PFSK-1 (cell line): ENCODE measurements around the gene LPCAT3.

Experiments used
- FOXP2 ChIP-seq: optimal IDR thresholded peaks from 2 replicates; pipeline ENCODE3; 2011; ENCODE audit warnings: borderline replicate concordance, control low read depth, inconsistent platforms; ENCODE audit not compliant: insufficient read depth; ENCODE audit errors: extremely low read length, extremely low read depth
- POLR2AphosphoS5 ChIP-seq: IDR thresholded peaks from 2 replicates; pipeline ENCODE4 v1.6.1; 2012; ENCODE audit warnings: low read depth, mild to moderate bottlenecking, control low read depth, low read length, moderate library complexity
- SIN3A ChIP-seq: IDR thresholded peaks from 2 replicates; pipeline ENCODE4 v1.6.1; 2012; ENCODE audit warnings: mild to moderate bottlenecking, low read length, moderate library complexity, borderline replicate concordance; ENCODE audit not compliant: insufficient read depth
- TAF1 ChIP-seq: IDR thresholded peaks from 2 replicates; pipeline ENCODE4 v1.6.1; 2012; ENCODE audit warnings: low read length, control low read depth, borderline replicate concordance; ENCODE audit not compliant: insufficient read depth
- TF ChIP-seq, protein P1 (sequence below), 2 experiments: IDR thresholded peaks; 2 replicates each; pipeline versions ENCODE4 v1.6.1 to v1.8.0; 2011 to 2012; ENCODE audit warnings: low read depth in 2 of 2, low read length in 2 of 2, control low read depth in 1 of 2, inconsistent platforms in 1 of 2, mild to moderate bottlenecking in 1 of 2, moderate library complexity in 1 of 2; ENCODE audit not compliant: insufficient read depth in 1 of 2

Gene LPCAT3

DNA sequence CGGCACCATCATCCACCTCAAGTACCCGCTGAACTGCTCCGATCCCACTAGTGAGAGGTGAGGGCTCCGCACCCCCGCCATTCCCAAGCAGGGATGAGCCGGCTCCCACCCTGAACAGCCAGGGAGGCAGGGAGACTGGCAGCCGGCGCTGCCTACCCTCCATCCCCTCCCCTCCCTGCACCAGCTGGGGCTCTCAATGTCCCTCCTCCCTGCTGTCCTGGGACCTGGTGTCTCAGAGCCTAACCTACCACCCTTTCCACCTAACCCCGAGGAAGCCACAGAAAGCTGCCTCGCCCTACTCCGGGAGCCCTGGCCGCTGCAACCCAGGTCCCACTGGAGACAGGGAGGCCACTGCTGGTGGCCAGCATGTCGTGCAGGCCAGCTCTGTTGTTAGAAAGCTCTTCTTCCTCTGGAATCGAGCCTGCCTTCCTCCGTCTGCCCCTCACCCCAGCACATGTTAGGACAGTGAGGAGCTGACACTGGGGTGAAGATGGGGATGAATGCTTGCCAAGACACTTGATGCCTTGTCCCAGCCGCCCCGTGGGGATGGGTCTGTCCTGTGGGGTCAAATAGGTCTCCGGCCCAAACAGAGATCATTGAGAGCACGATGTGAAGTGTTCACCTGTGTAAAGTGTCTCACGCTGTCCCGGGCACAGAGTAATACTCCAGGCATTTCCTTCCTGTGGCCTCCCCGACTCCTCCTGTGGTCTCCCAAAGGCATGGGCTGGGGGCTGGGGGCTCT lies 66.0 kb downstream of the LPCAT3 start:
- TF ChIP-seq SIN3A: no peak
- TF ChIP-seq, protein P1, sequence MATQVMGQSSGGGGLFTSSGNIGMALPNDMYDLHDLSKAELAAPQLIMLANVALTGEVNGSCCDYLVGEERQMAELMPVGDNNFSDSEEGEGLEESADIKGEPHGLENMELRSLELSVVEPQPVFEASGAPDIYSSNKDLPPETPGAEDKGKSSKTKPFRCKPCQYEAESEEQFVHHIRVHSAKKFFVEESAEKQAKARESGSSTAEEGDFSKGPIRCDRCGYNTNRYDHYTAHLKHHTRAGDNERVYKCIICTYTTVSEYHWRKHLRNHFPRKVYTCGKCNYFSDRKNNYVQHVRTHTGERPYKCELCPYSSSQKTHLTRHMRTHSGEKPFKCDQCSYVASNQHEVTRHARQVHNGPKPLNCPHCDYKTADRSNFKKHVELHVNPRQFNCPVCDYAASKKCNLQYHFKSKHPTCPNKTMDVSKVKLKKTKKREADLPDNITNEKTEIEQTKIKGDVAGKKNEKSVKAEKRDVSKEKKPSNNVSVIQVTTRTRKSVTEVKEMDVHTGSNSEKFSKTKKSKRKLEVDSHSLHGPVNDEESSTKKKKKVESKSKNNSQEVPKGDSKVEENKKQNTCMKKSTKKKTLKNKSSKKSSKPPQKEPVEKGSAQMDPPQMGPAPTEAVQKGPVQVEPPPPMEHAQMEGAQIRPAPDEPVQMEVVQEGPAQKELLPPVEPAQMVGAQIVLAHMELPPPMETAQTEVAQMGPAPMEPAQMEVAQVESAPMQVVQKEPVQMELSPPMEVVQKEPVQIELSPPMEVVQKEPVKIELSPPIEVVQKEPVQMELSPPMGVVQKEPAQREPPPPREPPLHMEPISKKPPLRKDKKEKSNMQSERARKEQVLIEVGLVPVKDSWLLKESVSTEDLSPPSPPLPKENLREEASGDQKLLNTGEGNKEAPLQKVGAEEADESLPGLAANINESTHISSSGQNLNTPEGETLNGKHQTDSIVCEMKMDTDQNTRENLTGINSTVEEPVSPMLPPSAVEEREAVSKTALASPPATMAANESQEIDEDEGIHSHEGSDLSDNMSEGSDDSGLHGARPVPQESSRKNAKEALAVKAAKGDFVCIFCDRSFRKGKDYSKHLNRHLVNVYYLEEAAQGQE (IDR thresholded peaks at IDR 0.05; ENCODE audit: insufficient read depth in 1 of 2, low read depth in 2 of 2, low read length in 2 of 2): no peak
- TF ChIP-seq TAF1: no peak
- TF ChIP-seq FOXP2: no peak
- TF ChIP-seq POLR2AphosphoS5: no peak

DNA sequence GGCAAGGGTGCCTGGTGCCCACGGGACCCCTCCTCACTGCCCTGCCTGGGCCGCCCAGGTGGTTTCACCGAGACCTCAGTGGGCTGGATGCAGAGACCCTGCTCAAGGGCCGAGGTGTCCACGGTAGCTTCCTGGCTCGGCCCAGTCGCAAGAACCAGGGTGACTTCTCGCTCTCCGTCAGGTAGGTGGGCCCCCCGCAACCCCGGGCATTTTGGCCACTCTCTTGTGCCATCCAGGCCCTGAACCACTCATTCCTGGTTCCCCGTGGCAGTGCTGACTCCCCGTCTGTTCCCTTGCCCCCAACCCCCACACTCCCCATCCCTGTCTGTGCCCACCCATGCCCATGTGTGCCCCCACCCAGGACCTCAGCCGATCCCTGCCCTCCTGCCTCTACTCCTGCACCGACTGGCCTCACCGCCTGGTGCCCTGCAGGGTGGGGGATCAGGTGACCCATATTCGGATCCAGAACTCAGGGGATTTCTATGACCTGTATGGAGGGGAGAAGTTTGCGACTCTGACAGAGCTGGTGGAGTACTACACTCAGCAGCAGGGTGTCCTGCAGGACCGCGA lies 66.6 kb downstream of the LPCAT3 start:
- TF ChIP-seq FOXP2 (no peak), POLR2AphosphoS5 (no peak), TAF1 (no peak), SIN3A (no peak)
- TF ChIP-seq, protein P1 (IDR thresholded peaks at IDR 0.05; ENCODE audit: insufficient read depth in 1 of 2, low read depth in 2 of 2, low read length in 2 of 2): no peak

DNA sequence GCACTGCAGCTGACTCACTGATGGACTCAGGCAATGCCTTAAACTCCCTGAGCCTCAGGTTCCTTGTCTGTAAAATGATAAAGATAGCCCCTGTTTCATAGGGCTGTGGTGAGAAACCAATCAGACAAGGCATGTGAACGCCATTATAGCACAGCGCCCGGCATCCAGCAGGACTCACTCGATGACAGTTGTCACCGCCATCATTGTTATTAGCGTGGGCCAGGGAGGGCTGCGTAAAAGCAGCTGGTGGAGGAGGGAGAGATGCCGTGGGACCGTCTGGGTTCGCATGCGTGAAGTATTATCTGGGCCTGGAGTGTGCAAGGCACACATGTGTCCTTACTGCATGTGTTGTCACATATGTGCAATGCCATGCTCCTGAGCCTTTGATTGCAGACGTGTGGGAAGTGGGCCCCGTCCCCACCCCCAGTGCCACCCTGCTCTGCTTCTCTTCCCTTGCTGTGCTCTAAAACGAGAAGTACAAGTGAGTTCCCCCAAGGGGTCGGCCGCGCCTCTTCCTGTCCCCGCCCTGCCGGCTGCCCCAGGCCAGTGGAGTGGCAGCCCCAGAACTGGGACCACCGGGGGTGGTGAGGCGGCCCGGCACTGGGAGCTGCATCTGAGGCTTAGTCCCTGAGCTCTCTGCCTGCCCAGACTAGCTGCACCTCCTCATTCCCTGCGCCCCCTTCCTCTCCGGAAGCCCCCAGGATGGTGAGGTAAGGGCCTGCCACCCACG lies 67.3 kb downstream of the LPCAT3 start, which contains the start of gene PTPN6:
Gene PTPN6, plus strand, starts transcription at position 546 of the 730 bp plus-strand sequence. Its CDS starts 157 bp downstream, at position 703.
- TF ChIP-seq SIN3A: no peak
- no peak for TF ChIP-seq POLR2AphosphoS5
- TF ChIP-seq, protein P1 (IDR thresholded peaks at IDR 0.05; ENCODE audit: insufficient read depth in 1 of 2, low read depth in 2 of 2, low read length in 2 of 2): no peak
- no peak for TF ChIP-seq FOXP2
- TF ChIP-seq TAF1: no peak

DNA sequence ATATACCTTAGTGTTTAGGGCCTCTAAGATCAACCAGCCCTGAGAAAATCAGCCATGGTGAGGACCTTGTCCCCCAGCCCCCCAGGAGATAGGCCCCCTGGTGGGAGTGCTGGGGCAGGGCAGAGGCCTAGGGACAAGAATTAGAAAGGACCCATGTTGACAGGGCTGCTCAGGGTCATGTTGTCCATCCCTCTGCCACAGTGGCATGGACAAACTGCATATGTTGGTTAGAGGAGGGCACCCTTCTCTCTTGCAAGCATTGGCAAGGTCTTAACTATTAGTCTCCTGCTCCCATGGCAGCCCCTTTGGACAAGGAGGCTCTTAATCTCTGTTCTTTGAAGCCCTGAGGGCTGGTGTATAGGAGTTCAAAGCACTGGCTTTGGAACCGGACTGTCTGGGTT lies 67.9 kb downstream of the LPCAT3 start:
- TF ChIP-seq, protein P1 (IDR thresholded peaks at IDR 0.05; ENCODE audit: insufficient read depth in 1 of 2, low read depth in 2 of 2, low read length in 2 of 2): no peak
- TF ChIP-seq SIN3A (no peak), TAF1 (no peak), FOXP2 (no peak)
